Measurements from ENCODE around the gene CPT1A.

Gene CPT1A

DNA sequence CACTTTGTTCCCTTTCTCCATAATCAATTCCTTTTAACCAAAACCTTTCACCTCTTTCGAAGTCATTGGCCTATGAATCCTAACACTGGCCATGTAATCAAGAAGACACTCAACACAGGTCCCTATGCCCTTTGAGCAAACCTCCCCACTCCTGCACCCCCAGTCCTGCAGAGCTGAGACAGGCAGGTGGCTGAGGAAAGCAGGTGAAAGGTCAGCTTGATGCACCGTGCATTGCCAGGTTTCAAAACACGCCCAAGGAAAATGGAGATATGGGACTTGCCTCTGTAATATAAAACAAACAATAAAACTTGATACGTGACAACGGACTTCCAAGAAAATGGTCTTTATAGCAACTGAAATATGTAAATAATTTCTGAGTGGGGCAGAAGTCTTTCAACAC lies 10.6 kb downstream of the CPT1A start:
- no peak for DNase-seq (ENCODE audit: low read depth)

- no peak for DNase-seq (ENCODE audit: low read depth)
Measured at GRCh38 chr11:68829581-68829980, 12.1 kb downstream of the CPT1A start.

DNA sequence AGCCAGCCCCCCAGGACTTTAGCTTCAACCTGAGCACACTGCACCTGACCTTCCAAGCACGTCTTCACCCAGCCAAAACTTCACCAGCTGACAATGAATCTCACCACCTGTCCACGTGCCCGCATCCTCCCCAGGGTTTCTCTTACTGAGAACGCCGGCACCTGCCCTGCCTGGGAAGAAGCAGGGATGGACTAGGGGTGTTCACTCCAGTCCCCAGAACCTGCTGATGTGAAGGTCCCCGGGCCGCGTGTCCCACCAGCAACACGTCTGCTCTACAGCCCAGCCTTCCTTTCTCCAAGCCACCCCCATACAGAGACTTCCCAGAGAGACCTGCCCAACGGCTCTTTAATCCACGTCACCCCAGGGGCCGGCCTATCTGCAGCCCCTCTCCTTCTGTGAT lies 12.8 kb downstream of the CPT1A start:
- DNase-seq (ENCODE audit: low read depth) = no peak

- no peak for DNase-seq (ENCODE audit: low read depth)
Measured at GRCh38 chr11:68828155-68828931, 13.4 kb downstream of the CPT1A start.

- DNase-seq (ENCODE audit: low read depth) = no peak
Measured at GRCh38 chr11:68827733-68828132, 14.0 kb downstream of the CPT1A start.

GRCh38 chr11:68826726-68827125 lies 15.0 kb downstream of the CPT1A start:
- DNase-seq (ENCODE audit: low read depth) = no peak

- DNase-seq (ENCODE audit: low read depth) = peak; percentile 51
Measured at GRCh38 chr11:68825571-68825970, 16.1 kb downstream of the CPT1A start.

- no peak for DNase-seq (ENCODE audit: low read depth)
Measured at GRCh38 chr11:68822546-68822945, 19.2 kb downstream of the CPT1A start.

GRCh38 chr11:68821670-68822069 lies 20.0 kb downstream of the CPT1A start:
- no peak for DNase-seq (ENCODE audit: low read depth)

DNA sequence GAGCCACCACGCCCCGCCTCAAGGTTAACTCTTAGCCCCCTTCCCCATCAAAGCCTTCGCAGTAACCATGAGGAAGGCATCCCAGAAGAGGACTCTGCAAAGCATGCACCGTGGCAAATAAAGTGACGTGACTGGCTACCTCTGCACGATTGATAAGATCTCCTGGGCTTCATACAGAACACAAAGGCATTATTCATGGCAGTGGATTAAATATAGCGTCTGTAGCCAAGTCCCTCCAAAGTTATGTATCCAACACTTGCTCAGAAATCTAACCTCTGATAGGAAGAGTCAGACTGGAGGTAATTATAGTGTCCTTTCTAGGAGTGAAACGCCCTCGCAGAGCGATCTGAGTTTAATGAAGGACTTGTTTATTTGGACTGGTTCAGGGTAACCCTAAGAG lies 22.4 kb downstream of the CPT1A start:
- DNase-seq (ENCODE audit: low read depth) = no peak

- DNase-seq (ENCODE audit: low read depth) = no peak
Measured at GRCh38 chr11:68818181-68818580, 23.5 kb downstream of the CPT1A start.

GRCh38 chr11:68817554-68817953 lies 24.2 kb downstream of the CPT1A start:
- no peak for DNase-seq (ENCODE audit: low read depth)

GRCh38 chr11:68816917-68817419 lies 24.7 kb downstream of the CPT1A start:
- no peak for DNase-seq (ENCODE audit: low read depth)

- no peak for DNase-seq (ENCODE audit: low read depth)
Measured at GRCh38 chr11:68816251-68816776, 25.4 kb downstream of the CPT1A start.

GRCh38 chr11:68813773-68814172 lies 27.9 kb downstream of the CPT1A start:
- no peak for DNase-seq (ENCODE audit: low read depth)

DNA sequence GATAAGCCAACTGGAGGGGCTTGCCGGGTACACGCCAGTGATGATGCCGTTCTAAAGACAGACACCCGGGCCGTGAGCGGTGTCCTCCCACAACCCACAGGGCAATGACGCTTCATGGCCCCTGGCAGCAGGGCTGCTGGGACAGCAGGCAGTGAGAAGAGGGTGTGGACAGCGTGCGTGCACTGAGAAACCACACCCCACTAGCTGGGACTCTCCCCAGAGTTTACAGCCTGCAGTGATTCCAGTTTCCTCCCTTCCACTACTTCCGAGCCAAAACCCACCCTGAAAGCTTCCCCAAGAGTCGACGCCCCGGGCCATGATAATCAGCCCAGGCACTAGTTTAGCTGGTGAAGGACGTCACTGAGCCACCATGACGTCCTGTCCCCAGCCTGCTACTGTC lies 29.2 kb downstream of the CPT1A start:
- no peak for DNase-seq (ENCODE audit: low read depth)

DNA sequence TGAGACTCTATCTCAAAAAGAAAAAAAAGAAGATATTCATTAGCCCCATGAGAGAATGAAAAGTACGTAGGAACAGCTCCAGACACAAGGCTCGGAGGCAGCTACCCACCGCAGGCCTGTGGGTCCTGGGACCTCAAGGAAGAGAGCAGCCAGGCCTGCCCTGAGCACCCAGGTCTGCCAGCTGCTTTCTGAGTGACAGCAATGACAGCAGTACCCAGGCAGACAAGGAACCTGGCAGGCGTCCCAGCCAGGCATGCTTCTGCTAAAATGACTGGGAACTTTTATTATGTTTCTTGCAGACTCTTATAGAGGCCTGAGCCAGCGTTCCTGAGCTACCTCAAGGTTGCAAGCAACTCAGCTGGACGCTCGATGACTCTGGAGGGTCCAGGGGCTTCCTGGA lies 31.6 kb downstream of the CPT1A start:
- DNase-seq (ENCODE audit: low read depth) = no peak

DNA sequence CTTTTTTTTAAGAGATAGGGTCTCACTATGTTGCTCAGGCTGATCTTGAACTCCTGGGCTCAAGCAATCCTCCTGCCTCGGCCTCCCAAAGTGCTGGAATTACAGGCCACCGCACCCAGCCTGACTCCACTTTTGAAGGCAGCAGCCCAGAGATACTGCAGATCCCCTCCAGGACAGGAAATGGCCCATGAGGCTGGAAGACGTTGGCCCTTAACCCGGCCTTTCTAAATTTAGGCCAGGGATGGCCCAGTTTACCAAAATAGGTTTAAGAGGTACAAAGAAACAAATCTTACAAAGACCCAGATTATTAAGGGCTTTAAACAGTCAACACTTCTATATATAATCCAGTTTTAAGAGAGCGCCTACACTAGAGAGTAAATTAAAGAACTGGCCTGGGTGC lies 32.2 kb downstream of the CPT1A start:
- DNase-seq (ENCODE audit: low read depth) = no peak

- no peak for DNase-seq (ENCODE audit: low read depth)
Measured at GRCh38 chr11:68808787-68809186, 32.9 kb downstream of the CPT1A start.

DNA sequence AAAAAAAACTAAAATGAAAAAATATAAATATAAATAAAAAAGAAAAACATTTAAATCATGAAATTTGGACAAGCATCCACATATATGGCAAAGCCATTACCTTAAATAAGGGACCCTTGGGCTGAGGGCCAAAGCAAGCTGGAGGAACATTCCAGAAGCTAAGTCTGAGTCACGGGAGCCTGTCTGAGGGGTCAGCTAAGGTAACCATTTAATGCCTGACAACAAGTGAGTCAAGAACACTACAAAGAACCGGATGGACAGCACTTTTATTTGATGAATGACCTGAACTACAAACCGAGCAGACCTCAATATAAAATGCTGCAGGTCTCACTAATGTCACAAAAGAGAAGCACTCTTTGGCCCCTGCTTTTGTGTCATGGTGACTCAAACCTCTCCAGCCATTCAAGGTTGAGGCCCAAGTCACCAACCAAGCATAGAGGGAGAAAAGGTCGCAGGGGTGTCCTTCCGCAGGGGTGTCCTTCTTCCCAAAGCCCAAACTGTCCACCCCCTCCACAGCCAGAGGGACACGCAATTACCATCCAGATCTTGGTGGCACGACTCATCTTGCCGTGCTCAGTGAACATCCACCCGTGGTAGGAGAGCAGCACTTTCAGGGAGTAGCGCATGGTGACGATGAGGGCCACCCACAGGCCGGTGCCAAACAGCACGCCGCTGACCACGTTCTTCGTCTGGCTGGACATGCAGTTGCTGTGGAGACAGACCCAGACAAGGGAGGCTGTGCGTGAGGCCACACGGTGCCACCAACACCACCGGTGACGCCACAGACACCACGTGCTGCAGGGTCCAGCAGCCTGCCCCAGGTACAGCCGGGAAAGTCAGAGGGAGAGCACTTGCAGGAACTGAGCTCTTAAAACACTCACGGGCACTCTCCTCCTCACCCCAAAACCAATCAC lies 34.5 kb downstream of the CPT1A start:
- DNase-seq (ENCODE audit: low read depth) = no peak

GRCh38 chr11:68804786-68805185 lies 36.9 kb downstream of the CPT1A start:
- no peak for DNase-seq (ENCODE audit: low read depth)

GRCh38 chr11:68803766-68804165 lies 38.0 kb downstream of the CPT1A start:
- DNase-seq (ENCODE audit: low read depth) = no peak
